CD8-positive, alpha-beta memory T cell (primary cell): ENCODE data around the gene ATF6. TPM values are rescaled to one million over a fixed set of nuclear protein-coding genes. Genes with fewer than 3 reads are reported as not detected.

ENCODE experiments used
- CTCF ChIA-PET: fragments of 350-600 bp; sonication (Branson Sonifier 250); formaldehyde crosslinking; loops from one replicate; lab custom pipeline; 2021; ENCODE audit warnings: antibody characterized with exemption; lab: Charles Lee
- POLR2A ChIA-PET: fragments of 350-600 bp; sonication (Branson Sonifier 250); formaldehyde crosslinking; loops from one replicate; lab custom pipeline; 2021; ENCODE audit warnings: antibody characterized with exemption; lab: Charles Lee
- DNase-seq, 5 donors: peaks; one replicate each; pipeline versions ENCODE4 v3.0.0 to v3.0.0-alpha.2; 2020 to 2022; ENCODE audit warnings: mixed read lengths in 1 of 5
- H3K27ac ChIP-seq: one replicate; pipeline ENCODE4 v1.7.0; 2013; ENCODE audit warnings: low read depth, mild to moderate bottlenecking, low read length, moderate library complexity
- H3K27me3 ChIP-seq: 2 replicates; pipeline ENCODE4 v1.7.0; 2013; ENCODE audit warnings: low read length, mild to moderate bottlenecking; ENCODE audit not compliant: insufficient read depth, poor library complexity, severe bottlenecking
- H3K36me3 ChIP-seq: 2 replicates; pipeline ENCODE4 v1.7.0; 2013; ENCODE audit warnings: mild to moderate bottlenecking, low read length, moderate library complexity; ENCODE audit not compliant: insufficient read depth
- H3K4me1 ChIP-seq: 2 replicates; pipeline ENCODE4 v1.7.0; 2013; ENCODE audit warnings: mild to moderate bottlenecking, low read length, moderate library complexity; ENCODE audit not compliant: insufficient read depth
- H3K4me3 ChIP-seq: 2 replicates; pipeline ENCODE4 v1.7.0; 2013; ENCODE audit warnings: mild to moderate bottlenecking, low read length
- H3K9me3 ChIP-seq: 2 replicates; pipeline ENCODE4 v1.7.0; 2013; ENCODE audit warnings: mild to moderate bottlenecking, low read length
- H3K27ac Mint-ChIP-seq, 8 donors: one replicate each; pipeline ENCODE4 v1.8.0; 2020 to 2021; ENCODE audit warnings: mixed read lengths in 8 of 8, mild to moderate bottlenecking in 6 of 8, inconsistent platforms in 3 of 8, moderate library complexity in 3 of 8
- H3K27me3 Mint-ChIP-seq, 2 donors: one replicate each; pipeline ENCODE4 v1.8.0; 2020 to 2021; ENCODE audit warnings: mixed read lengths in 2 of 2, mild to moderate bottlenecking in 1 of 2, moderate library complexity in 1 of 2
- H3K36me3 Mint-ChIP-seq, 3 donors: one replicate each; pipeline ENCODE4 v1.8.0; 2020 to 2021; ENCODE audit warnings: mixed read lengths in 3 of 3, inconsistent platforms in 1 of 3, mild to moderate bottlenecking in 1 of 3
- H3K4me1 Mint-ChIP-seq, 3 donors: one replicate each; pipeline ENCODE4 v1.8.0; 2020 to 2021; ENCODE audit warnings: mixed read lengths in 3 of 3, inconsistent platforms in 1 of 3, mild to moderate bottlenecking in 1 of 3
- H3K4me3 Mint-ChIP-seq, 7 donors: one replicate each; pipeline ENCODE4 v1.8.0; 2020 to 2021; ENCODE audit warnings: mixed read lengths in 7 of 7, mild to moderate bottlenecking in 6 of 7, moderate library complexity in 4 of 7, inconsistent platforms in 2 of 7
- H3K9me3 Mint-ChIP-seq, 5 donors: one replicate each; pipeline ENCODE4 v1.8.0; 2020 to 2022; ENCODE audit warnings: mixed read lengths in 5 of 5, mild to moderate bottlenecking in 3 of 5, moderate library complexity in 2 of 5, inconsistent platforms in 1 of 5
- polyA plus RNA-seq: library from polyadenylated mRNA; unstranded; fragments of 300-500 nt; fragmentation: Illumina TruSeq; gene quantifications from one replicate; pipeline ENCODE4 v1.2.3, GENCODE V29; 2021
- total RNA-seq, 2 experiments: library from RNA; stranded (reverse); gene quantifications; one replicate each; pipeline ENCODE4 v1.2.3, GENCODE V29; 2021

The ATF6 gene
- total and polyA plus RNA-seq, 3 experiments from 2014 or later: 14.7 to 22.8 (median 22.4) TPM

GRCh38 chr1:161790587-161791317 lies 24.6 kb downstream of the ATF6 start:
- H3K36me3 Mint-ChIP-seq: peaks cover 9 to 83% (median 29%) of the 10 kb centered on the region in 3 donors
- ChIA-PET CTCF (no interaction called here), POLR2A (no interaction called here)
- Histone ChIP-seq H3K4me3 (no peak overlapping the region), H3K27ac (no peak overlapping the region), H3K4me1 (no peaks in the 10 kb centered on the region), H3K27me3 (no peaks in the 10 kb centered on the region), H3K36me3 (peaks cover 34% of the 10 kb centered on the region), H3K9me3 (no peaks in the 10 kb centered on the region)
- H3K4me1 Mint-ChIP-seq: peaks cover 3 to 12% (median 10%) of the 10 kb centered on the region in 3 donors
- DNase-seq: no peak
- no peaks in the 10 kb centered on the region for H3K27me3 Mint-ChIP-seq
- no peaks in the 10 kb centered on the region for H3K9me3 Mint-ChIP-seq
- H3K27ac Mint-ChIP-seq: peak overlapping the region in 2 of 8 donors; percentile 4 to 54
- no peak overlapping the region for H3K4me3 Mint-ChIP-seq

GRCh38 chr1:161791904-161792655 lies 26.0 kb downstream of the ATF6 start:
- H3K27ac ChIP-seq: no peak overlapping the region
- DNase-seq: no peak
- Mint-ChIP-seq H3K4me3 (no peak overlapping the region), H3K36me3 (peaks cover 9 to 82% (median 25%) of the 10 kb centered on the region in 3 donors), H3K9me3 (no peaks in the 10 kb centered on the region), H3K27me3 (no peaks in the 10 kb centered on the region), H3K4me1 (peaks cover 3 to 12% (median 10%) of the 10 kb centered on the region in 3 donors), H3K27ac (no peak overlapping the region)
- H3K9me3 ChIP-seq: no peaks in the 10 kb centered on the region
- H3K27me3 ChIP-seq: no peaks in the 10 kb centered on the region
- ChIA-PET CTCF (interaction anchor here (0.8 to 2.2 kb wide), 3 partner anchors 8 to 245 kb away, joined by 3 to 25 read pairs (median 4); no protein-coding TSS in a partner anchor), POLR2A (no interaction called here)
- no peak overlapping the region for H3K4me3 ChIP-seq
- peaks cover 44% of the 10 kb centered on the region for H3K36me3 ChIP-seq
- H3K4me1 ChIP-seq: no peaks in the 10 kb centered on the region

GRCh38 chr1:161792740-161793139 lies 26.6 kb downstream of the ATF6 start:
- no peak overlapping the region for H3K27ac ChIP-seq
- H3K4me1 ChIP-seq: no peaks in the 10 kb centered on the region
- H3K9me3 ChIP-seq: no peaks in the 10 kb centered on the region
- H3K4me3 ChIP-seq: no peak overlapping the region
- H3K9me3 Mint-ChIP-seq: no peaks in the 10 kb centered on the region
- ChIA-PET CTCF (interaction anchor here (0.8 to 2.2 kb wide), 3 partner anchors 9 to 245 kb away, joined by 3 to 25 read pairs (median 4); no protein-coding TSS in a partner anchor), POLR2A (no interaction called here)
- H3K36me3 Mint-ChIP-seq: peaks cover 9 to 85% (median 27%) of the 10 kb centered on the region in 3 donors
- peak in 2 of 5 donors; percentile 19 to 44 for DNase-seq
- H3K27ac Mint-ChIP-seq: peak overlapping the region in 1 of 8 donors; percentile 39
- no peak overlapping the region for H3K4me3 Mint-ChIP-seq
- H3K27me3 Mint-ChIP-seq: no peaks in the 10 kb centered on the region
- peaks cover 3 to 12% (median 10%) of the 10 kb centered on the region in 3 donors for H3K4me1 Mint-ChIP-seq
- no peaks in the 10 kb centered on the region for H3K27me3 ChIP-seq
- peaks cover 46% of the 10 kb centered on the region for H3K36me3 ChIP-seq

GRCh38 chr1:161799792-161800191 lies 33.7 kb downstream of the ATF6 start:
- ChIA-PET POLR2A (no interaction called here), CTCF (no interaction called here)
- H3K9me3 Mint-ChIP-seq: no peaks in the 10 kb centered on the region
- DNase-seq: no peak
- no peaks in the 10 kb centered on the region for H3K9me3 ChIP-seq
- no peak overlapping the region for H3K27ac ChIP-seq
- peaks cover 29% of the 10 kb centered on the region for H3K36me3 ChIP-seq
- H3K36me3 Mint-ChIP-seq: peaks cover 4 to 88% (median 33%) of the 10 kb centered on the region in 3 donors
- no peaks in the 10 kb centered on the region for H3K4me1 ChIP-seq
- H3K4me3 Mint-ChIP-seq: no peak overlapping the region
- no peaks in the 10 kb centered on the region for H3K27me3 ChIP-seq
- H3K4me1 Mint-ChIP-seq: peaks cover 2 to 12% (median 3%) of the 10 kb centered on the region in 3 donors
- no peaks in the 10 kb centered on the region for H3K27me3 Mint-ChIP-seq
- no peak overlapping the region for H3K4me3 ChIP-seq
- H3K27ac Mint-ChIP-seq: no peak overlapping the region

GRCh38 chr1:161801955-161802354 lies 35.8 kb downstream of the ATF6 start:
- Histone ChIP-seq H3K9me3 (no peaks in the 10 kb centered on the region), H3K27me3 (no peaks in the 10 kb centered on the region), H3K36me3 (peaks cover 15% of the 10 kb centered on the region), H3K27ac (no peak overlapping the region), H3K4me3 (no peak overlapping the region), H3K4me1 (no peaks in the 10 kb centered on the region)
- CTCF ChIA-PET: no interaction called here
- H3K9me3 Mint-ChIP-seq: no peaks in the 10 kb centered on the region
- H3K27me3 Mint-ChIP-seq: no peaks in the 10 kb centered on the region
- POLR2A ChIA-PET: no interaction called here
- no peak for DNase-seq
- peaks cover 11 to 83% (median 35%) of the 10 kb centered on the region in 3 donors for H3K36me3 Mint-ChIP-seq
- H3K4me3 Mint-ChIP-seq: no peak overlapping the region
- peak overlapping the region in 3 of 8 donors; percentile 2 to 51 (median 15) for H3K27ac Mint-ChIP-seq
- peaks cover 2 to 19% (median 6%) of the 10 kb centered on the region in 3 donors for H3K4me1 Mint-ChIP-seq

- H3K4me1 Mint-ChIP-seq: peaks cover 2 to 19% (median 13%) of the 10 kb centered on the region in 3 donors
- ChIA-PET CTCF (no interaction called here), POLR2A (no interaction called here)
- no peak for DNase-seq
- H3K4me3 Mint-ChIP-seq: no peak overlapping the region
- Histone ChIP-seq H3K27ac (no peak overlapping the region), H3K4me3 (no peak overlapping the region), H3K27me3 (no peaks in the 10 kb centered on the region), H3K9me3 (no peaks in the 10 kb centered on the region), H3K4me1 (no peaks in the 10 kb centered on the region), H3K36me3 (peaks cover 12% of the 10 kb centered on the region)
- H3K9me3 Mint-ChIP-seq: no peaks in the 10 kb centered on the region
- H3K36me3 Mint-ChIP-seq: peaks cover 13 to 75% (median 26%) of the 10 kb centered on the region in 3 donors
- no peak overlapping the region for H3K27ac Mint-ChIP-seq
- H3K27me3 Mint-ChIP-seq: no peaks in the 10 kb centered on the region
These were observed 37.1 kb downstream of the ATF6 start for GRCh38 chr1:161803181-161803580.

- ChIA-PET POLR2A (no interaction called here), CTCF (no interaction called here)
- Histone ChIP-seq H3K4me1 (no peaks in the 10 kb centered on the region), H3K9me3 (no peaks in the 10 kb centered on the region), H3K27ac (no peak overlapping the region), H3K27me3 (no peaks in the 10 kb centered on the region), H3K4me3 (no peak overlapping the region), H3K36me3 (peaks cover 12% of the 10 kb centered on the region)
- peaks cover 0 to 14% (median 12%) of the 10 kb centered on the region in 3 donors for H3K4me1 Mint-ChIP-seq
- peaks cover 3 to 12% (median 9%) of the 10 kb centered on the region in 5 donors for H3K9me3 Mint-ChIP-seq
- H3K36me3 Mint-ChIP-seq: peaks cover 28 to 76% (median 30%) of the 10 kb centered on the region in 3 donors
- H3K27me3 Mint-ChIP-seq: no peaks in the 10 kb centered on the region
- H3K4me3 Mint-ChIP-seq: no peak overlapping the region
- no peak for DNase-seq
- H3K27ac Mint-ChIP-seq: peak overlapping the region in 1 of 8 donors; percentile 34
These were observed 39.5 kb downstream of the ATF6 start for GRCh38 chr1:161805399-161806197.
